HG02588 (cell line): Measurements from ENCODE around the gene GNA12.
"Not testable (repeated sequence)": the region's sequence is repeated elsewhere in the genome, so short reads cannot be mapped to it uniquely, and the experiment has no call there.

Experiments
- ATAC-seq: cut with Tn5 transposase; IDR thresholded peaks from one replicate; pipeline ENCODE4 v1.9.1; 2021; ENCODE audit warnings: mild to moderate bottlenecking, moderate library complexity; ENCODE audit not compliant: unreplicated experiment

Gene GNA12

DNA sequence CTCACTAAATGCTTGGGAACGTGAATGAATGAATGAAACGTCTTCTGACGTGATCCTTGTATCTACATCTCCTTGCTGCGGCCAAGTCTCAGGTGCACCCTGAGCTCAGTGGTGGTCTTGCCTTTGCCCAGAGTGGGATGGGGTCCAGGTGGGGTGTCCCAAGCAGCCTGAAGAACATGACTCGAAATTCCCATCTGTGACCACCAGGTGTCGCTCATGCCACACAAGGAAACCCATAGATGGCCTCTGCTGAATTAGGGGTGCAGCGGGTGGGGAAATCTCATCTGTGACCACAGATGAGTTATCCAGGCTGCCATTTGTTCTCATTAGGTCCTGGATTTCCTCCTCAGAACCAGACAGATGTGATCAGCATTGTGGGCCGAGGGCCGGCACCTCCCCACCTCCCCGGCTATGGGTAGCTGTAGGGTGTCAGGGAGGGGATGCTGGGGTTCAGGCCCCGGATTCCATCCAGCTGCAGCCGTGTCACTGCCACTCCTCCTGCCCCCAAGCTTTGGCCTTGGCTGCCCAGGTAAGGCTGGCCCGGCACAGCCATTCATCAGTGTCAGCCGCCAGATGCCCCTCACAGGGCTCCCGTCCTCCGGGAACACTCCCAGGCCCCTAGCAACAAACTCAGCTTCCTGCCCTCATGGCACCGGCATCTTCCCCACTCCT, 21.0 kb upstream of the GNA12 start:
- ATAC-seq: no peak

- ATAC-seq: no peak
These were observed 20.3 kb upstream of the GNA12 start for GRCh38 chr7:2864204-2864985.

GRCh38 chr7:2863461-2864066, 19.5 kb upstream of the GNA12 start:
- peak; percentile 90 for ATAC-seq

GRCh38 chr7:2862831-2863361, 18.8 kb upstream of the GNA12 start:
- ATAC-seq: no peak

DNA sequence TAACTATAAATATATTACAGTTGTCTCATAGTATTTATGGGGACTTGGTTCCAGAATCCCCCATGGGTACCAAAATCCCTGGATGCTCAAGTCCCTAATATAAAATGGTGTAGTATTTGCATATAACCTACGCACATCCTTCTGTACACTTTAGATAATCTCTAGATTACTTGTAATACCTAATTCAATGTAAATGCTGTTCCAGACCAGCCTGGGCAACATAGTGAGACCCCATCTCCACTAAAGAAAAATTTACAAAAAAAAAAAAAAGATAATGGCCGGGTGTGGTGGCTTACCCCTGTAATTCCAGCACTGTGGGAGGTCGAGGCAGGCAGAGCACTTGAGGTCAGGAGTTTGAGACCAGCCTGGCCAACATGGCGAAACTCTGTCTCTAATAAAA, 17.4 kb upstream of the GNA12 start:
- no peak for ATAC-seq

DNA sequence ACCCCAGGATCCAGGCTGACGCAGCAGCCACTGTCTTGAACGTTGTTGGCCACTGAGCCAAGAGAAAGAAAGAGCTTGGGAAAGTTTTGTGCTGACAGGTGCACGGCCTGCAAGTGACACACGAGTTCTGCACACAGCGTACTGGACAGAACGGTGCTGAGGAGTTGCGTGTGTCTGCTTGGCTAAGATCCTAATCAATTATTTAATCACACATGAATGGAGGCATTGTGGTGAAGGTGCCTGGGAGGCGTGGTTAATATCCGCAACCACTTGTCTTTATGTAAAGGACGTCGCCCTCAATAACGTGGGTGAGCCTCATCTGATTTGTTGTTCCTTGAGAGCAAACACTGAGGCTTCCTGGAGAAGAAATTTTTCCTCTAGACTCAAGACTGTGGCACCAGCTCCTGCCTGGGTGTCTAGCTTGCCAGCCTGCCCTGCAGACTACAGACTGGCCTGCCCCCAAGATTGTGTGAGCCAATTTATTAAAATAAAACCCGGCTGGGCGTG, 16.6 kb upstream of the GNA12 start:
- no peak for ATAC-seq

- no peak for ATAC-seq
These were observed 15.8 kb upstream of the GNA12 start for GRCh38 chr7:2859952-2860351.

DNA sequence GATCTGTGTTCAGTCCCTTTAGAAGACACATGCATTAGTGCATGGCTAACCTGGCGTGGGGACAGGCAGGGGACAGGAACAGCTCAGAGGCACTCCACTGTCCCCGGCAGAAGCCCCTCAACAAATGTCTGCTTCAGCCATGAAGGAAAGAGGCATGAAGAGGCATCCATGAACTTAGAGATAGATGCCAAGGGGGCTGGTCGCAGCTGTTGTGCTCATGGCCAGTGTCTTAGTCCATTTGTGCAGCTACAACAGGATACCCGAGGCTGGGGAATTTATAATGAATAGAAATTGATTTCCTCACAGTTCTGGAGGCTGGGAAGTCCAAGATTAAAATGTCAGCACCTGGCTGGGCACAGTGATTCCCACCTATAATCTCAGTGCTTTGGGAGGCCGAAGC, 14.5 kb upstream of the GNA12 start:
- ATAC-seq: no peak

- ATAC-seq: no peak
These were observed 12.5 kb upstream of the GNA12 start for GRCh38 chr7:2856388-2857169.

GRCh38 chr7:2855386-2855785, 11.3 kb upstream of the GNA12 start:
- no peak for ATAC-seq

DNA sequence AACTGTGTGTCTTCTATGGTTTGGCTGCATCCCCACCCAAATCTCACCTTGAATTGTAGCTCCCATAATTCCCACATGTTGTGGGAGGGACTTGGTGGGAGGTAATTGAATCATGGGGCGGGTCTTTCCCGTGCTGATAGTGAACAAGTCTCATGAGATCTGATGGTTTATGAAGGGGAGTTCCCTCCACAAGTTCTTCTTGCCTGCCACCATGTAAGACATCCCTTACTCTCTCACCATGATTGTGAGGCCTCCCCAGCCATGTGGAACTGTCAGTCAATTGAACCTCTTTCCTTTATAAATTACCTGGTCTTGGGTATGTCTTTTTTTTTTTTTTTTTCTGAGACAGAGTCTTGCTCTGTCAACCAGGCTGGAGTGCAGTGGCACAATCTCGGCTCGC, 9.4 kb upstream of the GNA12 start:
- not testable (repeated sequence) for ATAC-seq

- no peak for ATAC-seq
These were observed 9.0 kb upstream of the GNA12 start for GRCh38 chr7:2853147-2853546.

DNA sequence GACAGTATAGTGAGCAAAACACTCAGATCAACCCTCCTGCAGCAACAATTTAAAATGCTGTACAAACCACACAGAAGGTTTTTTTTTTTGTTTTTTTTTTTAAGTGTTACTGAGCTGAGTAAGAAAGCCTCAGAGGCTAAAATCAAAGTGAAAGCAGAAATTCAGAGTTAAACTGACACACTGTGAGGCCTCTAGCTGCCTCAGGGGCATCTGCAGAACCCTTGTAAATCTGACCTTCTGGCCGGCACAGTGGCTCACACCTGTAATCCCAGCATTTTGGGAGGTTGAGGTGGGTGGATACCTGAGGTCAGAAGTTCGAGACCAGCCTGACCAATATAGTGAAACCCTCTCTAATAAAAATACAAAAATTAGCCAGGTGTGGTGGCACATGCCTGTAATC, 7.4 kb upstream of the GNA12 start:
- peak; percentile 46 for ATAC-seq

GRCh38 chr7:2849941-2850766, 6.0 kb upstream of the GNA12 start:
- ATAC-seq: no peak

DNA sequence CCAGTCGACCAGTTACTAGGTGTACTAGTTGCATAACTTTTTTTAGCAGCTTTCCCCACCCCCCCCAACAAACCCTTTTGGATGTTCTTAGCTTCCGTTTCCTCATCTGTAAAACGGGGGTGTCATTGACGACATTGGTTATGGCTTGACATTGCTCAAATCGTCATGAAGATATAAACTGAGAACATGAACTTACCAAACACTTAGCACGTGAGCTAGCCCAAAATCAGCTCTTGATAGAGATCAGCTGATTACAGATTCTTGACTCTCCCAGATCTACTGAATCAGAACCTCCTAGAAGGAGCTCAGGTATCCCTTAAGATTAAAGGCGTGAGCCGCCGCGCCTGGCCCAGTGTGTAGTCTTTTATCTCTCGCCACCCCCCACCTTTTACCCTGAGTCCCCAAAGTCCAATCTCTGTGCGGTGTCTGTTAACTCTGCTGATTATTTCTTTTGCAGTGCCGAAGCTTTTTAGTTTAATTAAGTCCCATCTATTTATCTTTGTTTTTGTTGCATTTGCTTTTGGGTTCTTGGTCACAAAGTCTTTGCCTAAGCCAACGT, 1.0 kb upstream of the GNA12 start:
- ATAC-seq: no peak

DNA sequence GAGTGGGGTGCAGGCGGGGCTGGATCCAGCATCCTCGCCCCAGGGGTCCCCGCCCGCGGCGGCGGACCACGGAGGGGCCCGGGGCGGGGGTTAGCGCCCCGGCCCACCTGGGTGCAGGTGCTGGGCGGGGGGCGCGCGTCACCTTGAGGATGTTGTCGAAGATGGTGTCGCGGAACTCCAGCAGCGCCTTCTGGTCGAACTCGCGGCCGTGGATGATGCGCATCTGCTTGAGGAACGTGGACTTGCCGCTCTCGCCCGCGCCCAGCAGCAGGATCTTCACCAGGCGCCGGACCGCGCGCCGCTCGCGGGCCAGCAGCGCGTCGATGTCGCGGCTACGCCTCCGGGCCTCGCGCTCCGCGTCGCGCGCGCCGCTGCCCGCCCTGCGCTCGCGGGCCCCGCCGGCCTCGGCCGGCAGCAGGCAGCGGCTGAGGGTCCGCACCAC, 376 bp downstream of the GNA12 start:
- peak; percentile 21 for ATAC-seq

DNA sequence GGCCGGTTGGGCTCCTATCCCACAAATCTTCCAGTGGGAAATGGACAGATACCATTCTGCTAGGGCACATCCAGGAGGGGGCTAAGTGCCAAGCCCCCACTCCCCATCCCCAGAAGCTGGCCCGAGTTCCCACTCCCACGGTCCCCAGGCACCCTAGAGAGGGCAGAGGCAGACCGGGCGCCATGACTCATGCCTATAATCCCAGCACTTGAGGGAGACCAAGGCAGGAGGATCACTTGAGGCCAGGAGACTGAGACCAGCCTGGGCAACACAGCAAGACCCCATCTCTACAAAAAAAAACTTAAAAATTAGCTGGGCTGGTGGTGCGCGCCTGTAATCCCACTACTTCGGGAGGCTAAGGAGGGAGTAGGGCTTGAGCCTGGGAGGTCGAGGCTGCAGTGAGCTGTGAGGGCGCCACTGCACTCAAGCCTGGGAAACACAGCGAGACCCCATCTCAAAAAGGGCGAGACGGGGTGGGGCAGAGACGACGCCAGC, 870 bp downstream of the GNA12 start:
- no peak for ATAC-seq

- no peak for ATAC-seq
These were observed 2.2 kb downstream of the GNA12 start for GRCh38 chr7:2841907-2842306.

DNA sequence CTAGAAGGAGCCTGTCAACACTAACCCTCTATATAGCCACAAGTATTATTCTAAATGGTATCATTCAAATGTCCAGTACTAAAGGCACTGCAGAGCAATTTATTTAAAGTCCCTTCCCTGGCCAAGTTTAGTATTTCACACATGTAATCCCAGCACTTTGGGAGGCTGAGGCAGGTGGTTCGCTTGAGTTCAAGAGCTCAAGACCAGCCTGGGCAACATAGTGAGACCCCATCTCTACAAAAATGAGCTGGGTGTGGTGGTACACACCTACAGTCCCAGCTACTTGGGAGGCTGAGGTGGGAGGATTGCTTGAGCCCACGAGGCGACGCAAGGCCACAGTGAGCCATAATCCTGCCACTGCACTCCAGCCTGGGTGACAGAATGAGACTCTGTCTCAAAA, 3.6 kb downstream of the GNA12 start:
- ATAC-seq: no peak
